Chondrocyte (in vitro differentiated cells): ENCODE results near the gene CARD18. TPM values are rescaled to one million over a fixed set of nuclear protein-coding genes. Genes with fewer than 3 reads are reported as not detected.
"Not testable (repeated sequence)": the region's sequence is repeated elsewhere in the genome, so short reads cannot be mapped to it uniquely, and the experiment has no call there.

Experiments used
- DNase-seq: peaks from one replicate; pipeline ENCODE4 v3.0.0; 2021; ENCODE audit warnings: mixed read lengths, low spot score
- H3K27ac Mint-ChIP-seq: one replicate; pipeline ENCODE4 v1.8.0; 2021; ENCODE audit warnings: mild to moderate bottlenecking, moderate library complexity, mixed read lengths; ENCODE audit not compliant: unreplicated experiment
- H3K27me3 Mint-ChIP-seq: 2 replicates; pipeline ENCODE4 v1.8.0; 2021; ENCODE audit warnings: low read depth, mixed read lengths
- H3K36me3 Mint-ChIP-seq: 2 replicates; pipeline ENCODE4 v1.8.0; 2021; ENCODE audit warnings: low read depth, mixed read lengths
- H3K4me1 Mint-ChIP-seq: 2 replicates; pipeline ENCODE4 v1.8.0; 2021; ENCODE audit warnings: low read depth, mild to moderate bottlenecking, mixed read lengths
- H3K4me3 Mint-ChIP-seq: one replicate; pipeline ENCODE4 v1.8.0; 2021; ENCODE audit warnings: mild to moderate bottlenecking, moderate library complexity, mixed read lengths; ENCODE audit not compliant: unreplicated experiment
- H3K9me3 Mint-ChIP-seq: 2 replicates; pipeline ENCODE4 v1.8.0; 2021; ENCODE audit warnings: low read depth, mixed read lengths
- CTCF ChIP-seq: fragments of 200-600 bp; sonication (generic); IDR thresholded peaks from 2 replicates; pipeline ENCODE4 v1.5.0; 2021; ENCODE audit warnings: antibody characterized with exemption, mild to moderate bottlenecking, moderate library complexity
- total RNA-seq: library from RNA; stranded (reverse); gene quantifications from 3 replicates; pipeline ENCODE4 v1.2.1, GENCODE V29; 2021

Gene CARD18
- total RNA-seq, 1 donor from 2014 or later: not detected

GRCh38 chr11:105100981-105101630 is 38.5 kb downstream of the CARD18 start:
- H3K4me1 Mint-ChIP-seq: no peaks in the 10 kb centered on the region
- H3K27ac Mint-ChIP-seq: no peak overlapping the region
- H3K9me3 Mint-ChIP-seq: no peaks in the 10 kb centered on the region
- no peak overlapping the region for H3K4me3 Mint-ChIP-seq
- H3K27me3 Mint-ChIP-seq: no peaks in the 10 kb centered on the region
- no peaks in the 10 kb centered on the region for H3K36me3 Mint-ChIP-seq
- no peak for DNase-seq
- TF ChIP-seq CTCF: no peak

GRCh38 chr11:105100206-105100605 is 39.4 kb downstream of the CARD18 start:
- DNase-seq: no peak
- peaks cover 1% of the 10 kb centered on the region for H3K27me3 Mint-ChIP-seq
- no peak overlapping the region for H3K4me3 Mint-ChIP-seq
- H3K27ac Mint-ChIP-seq: no peak overlapping the region
- H3K36me3 Mint-ChIP-seq: no peaks in the 10 kb centered on the region
- TF ChIP-seq CTCF: no peak
- no peaks in the 10 kb centered on the region for H3K9me3 Mint-ChIP-seq
- no peaks in the 10 kb centered on the region for H3K4me1 Mint-ChIP-seq

- H3K27me3 Mint-ChIP-seq, H3K27ac Mint-ChIP-seq, H3K9me3 Mint-ChIP-seq, H3K4me3 Mint-ChIP-seq, H3K36me3 Mint-ChIP-seq, H3K4me1 Mint-ChIP-seq, DNase-seq: not testable (repeated sequence)
Measured at GRCh38 chr11:105099594-105099993, 40.0 kb downstream of the CARD18 start.

GRCh38 chr11:105092256-105093239 is 47.0 kb downstream of the CARD18 start:
- H3K9me3 Mint-ChIP-seq: no peaks in the 10 kb centered on the region
- no peak for DNase-seq

More at GRCh38 chr11:105092256-105093239, 47.0 kb downstream of the CARD18 start:
- Mint-ChIP-seq H3K4me1 (no peaks in the 10 kb centered on the region), H3K27ac (no peak overlapping the region), H3K36me3 (no peaks in the 10 kb centered on the region), H3K4me3 (no peak overlapping the region), H3K27me3 (peaks cover 17% of the 10 kb centered on the region)
- no peak for TF ChIP-seq CTCF

Other genes starting within 250 kb of the CARD18 start
- not detected in 3 replicates for gene CASP12, start 241.3 kb downstream of the CARD18 start, total RNA-seq
- gene CASP4, start 171.2 kb downstream of the CARD18 start, total RNA-seq: 1.2 to 12.6 TPM (median 1.8 TPM) in 3 replicates
- not detected in 3 replicates for gene CASP5, start 116.6 kb downstream of the CARD18 start, total RNA-seq
- 1.2 TPM in 1 of 3 replicates, not detected in the others for gene CASP1, start 104.6 kb downstream of the CARD18 start, total RNA-seq
- 2.0 TPM in 1 of 3 replicates, not detected in the others for gene CARD16, start 94.4 kb downstream of the CARD18 start, total RNA-seq